Measurements from ENCODE around the gene FER1L5. TPM values are rescaled to one million over a fixed set of nuclear protein-coding genes. Genes with fewer than 3 reads are reported as not detected.

The FER1L5 gene
- total RNA-seq, 2 donors from 2014 or later = 0.59 to 2.3 TPM

DNA sequence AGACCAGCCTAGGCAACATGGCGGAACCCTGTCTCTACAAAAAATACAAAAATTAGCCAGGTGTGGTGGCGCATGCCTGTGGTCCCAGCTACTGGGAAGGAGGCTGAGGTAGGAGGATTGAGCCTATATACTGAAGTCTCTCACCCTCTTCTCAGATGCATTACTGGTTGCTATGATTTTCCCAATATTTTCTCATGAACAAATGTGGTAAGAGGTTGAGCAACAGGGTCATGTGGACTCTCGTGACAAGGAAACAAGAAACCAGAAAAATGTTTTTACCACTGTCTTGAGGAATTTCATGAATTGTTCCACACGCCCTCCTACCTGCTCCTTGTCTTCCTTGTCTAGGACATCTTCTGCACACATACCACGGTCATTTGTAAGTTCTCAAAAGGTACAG, 84.9 kb downstream of the FER1L5 start:
- Histone ChIP-seq H3K36me3 (peaks cover 0 to 10% of the 10 kb centered on the region in 2 donors), H3K4me1 (replicated peaks) (no peaks in the 10 kb centered on the region), H3K9me3 (no peaks in the 10 kb centered on the region), H3K27ac (no peak overlapping the region), H3K4me3 (no peak overlapping the region), H3K27me3 (replicated peaks; ENCODE audit: insufficient read depth) (no peaks in the 10 kb centered on the region)
- TF ChIP-seq, protein P1, sequence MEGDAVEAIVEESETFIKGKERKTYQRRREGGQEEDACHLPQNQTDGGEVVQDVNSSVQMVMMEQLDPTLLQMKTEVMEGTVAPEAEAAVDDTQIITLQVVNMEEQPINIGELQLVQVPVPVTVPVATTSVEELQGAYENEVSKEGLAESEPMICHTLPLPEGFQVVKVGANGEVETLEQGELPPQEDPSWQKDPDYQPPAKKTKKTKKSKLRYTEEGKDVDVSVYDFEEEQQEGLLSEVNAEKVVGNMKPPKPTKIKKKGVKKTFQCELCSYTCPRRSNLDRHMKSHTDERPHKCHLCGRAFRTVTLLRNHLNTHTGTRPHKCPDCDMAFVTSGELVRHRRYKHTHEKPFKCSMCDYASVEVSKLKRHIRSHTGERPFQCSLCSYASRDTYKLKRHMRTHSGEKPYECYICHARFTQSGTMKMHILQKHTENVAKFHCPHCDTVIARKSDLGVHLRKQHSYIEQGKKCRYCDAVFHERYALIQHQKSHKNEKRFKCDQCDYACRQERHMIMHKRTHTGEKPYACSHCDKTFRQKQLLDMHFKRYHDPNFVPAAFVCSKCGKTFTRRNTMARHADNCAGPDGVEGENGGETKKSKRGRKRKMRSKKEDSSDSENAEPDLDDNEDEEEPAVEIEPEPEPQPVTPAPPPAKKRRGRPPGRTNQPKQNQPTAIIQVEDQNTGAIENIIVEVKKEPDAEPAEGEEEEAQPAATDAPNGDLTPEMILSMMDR (IDR thresholded peaks at IDR 0.05) = no peak
- TF ChIP-seq POLR2AphosphoS5 (IDR thresholded peaks at IDR 0.05) = no peak
- TF ChIP-seq POLR2A (IDR thresholded peaks at IDR 0.05) = no peak
- intact Hi-C loops (cut with DNase I) = no loop called here
- no peak for DNase-seq (ENCODE audit: low spot score)
- 94% methylated on average over 5 of the region's 5 CpGs for WGBS

- no peaks in the 10 kb centered on the region for H3K4me1 ChIP-seq (replicated peaks)
- 85% methylated on average over 7 of the region's 7 CpGs for WGBS
- peaks cover 0 to 21% of the 10 kb centered on the region in 2 donors for H3K36me3 ChIP-seq
- H3K9me3 ChIP-seq = no peaks in the 10 kb centered on the region
- H3K27me3 ChIP-seq (replicated peaks; ENCODE audit: insufficient read depth) = no peaks in the 10 kb centered on the region
- intact Hi-C loops (cut with DNase I) = loop anchor here (10.0 kb wide), 1 partner anchor 95 kb away; the partner anchor contains the start of gene KANSL3
- no peak overlapping the region for H3K4me3 ChIP-seq
- TF ChIP-seq POLR2A (IDR thresholded peaks at IDR 0.05) = no peak
- TF ChIP-seq, protein P1 (IDR thresholded peaks at IDR 0.05) = no peak
- no peak for TF ChIP-seq POLR2AphosphoS5 (IDR thresholded peaks at IDR 0.05)
- no peak for DNase-seq (ENCODE audit: low spot score)
- no peak overlapping the region for H3K27ac ChIP-seq
Measured at GRCh38 chr2:96729748-96730147, 87.2 kb downstream of the FER1L5 start.

DNA sequence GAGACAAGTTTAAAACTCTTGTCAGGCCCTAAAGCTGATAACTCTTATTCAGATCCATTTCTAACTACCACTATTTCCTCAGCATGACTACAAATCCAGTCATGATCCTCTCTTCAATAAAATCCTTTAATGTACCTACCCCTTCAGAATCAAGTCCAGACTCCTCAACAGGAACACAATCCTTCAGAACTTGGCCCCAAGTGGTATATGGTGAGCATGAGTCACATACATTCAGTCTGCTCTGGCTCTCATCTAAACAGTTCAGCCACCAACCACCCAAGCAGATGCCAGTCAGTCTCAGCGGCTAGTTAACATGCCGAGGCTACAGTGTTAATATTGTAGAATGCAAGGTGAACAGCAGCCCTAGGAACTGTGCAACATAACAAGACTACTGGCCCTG, 87.6 kb downstream of the FER1L5 start:
- no peaks in the 10 kb centered on the region for H3K27me3 ChIP-seq (replicated peaks; ENCODE audit: insufficient read depth)
- DNase-seq (ENCODE audit: low spot score) = no peak
- peaks cover 0 to 21% of the 10 kb centered on the region in 2 donors for H3K36me3 ChIP-seq
- H3K27ac ChIP-seq = no peak overlapping the region
- H3K9me3 ChIP-seq = no peaks in the 10 kb centered on the region
- 92% methylated on average over 2 of the region's 2 CpGs for WGBS
- H3K4me3 ChIP-seq = no peak overlapping the region
- no peaks in the 10 kb centered on the region for H3K4me1 ChIP-seq (replicated peaks)
- no peak for TF ChIP-seq POLR2AphosphoS5 (IDR thresholded peaks at IDR 0.05)
- intact Hi-C loops (cut with DNase I) = loop anchor here (10.0 kb wide), 1 partner anchor 95 kb away; the partner anchor contains the start of gene KANSL3

- DNase-seq (ENCODE audit: low spot score) = no peak
- H3K27me3 ChIP-seq (replicated peaks; ENCODE audit: insufficient read depth) = no peaks in the 10 kb centered on the region
- H3K9me3 ChIP-seq = no peaks in the 10 kb centered on the region
- H3K4me3 ChIP-seq = no peak overlapping the region
- WGBS = 79% methylated on average over 3 of the region's 3 CpGs
- no peak overlapping the region for H3K27ac ChIP-seq
- intact Hi-C loops (cut with DNase I) = loop anchor here (10.0 kb wide), 1 partner anchor 99 kb away; the partner anchor contains the start of gene KANSL3
- TF ChIP-seq, protein P1 (IDR thresholded peaks at IDR 0.05) = no peak
- TF ChIP-seq POLR2A (IDR thresholded peaks at IDR 0.05) = no peak
- TF ChIP-seq POLR2AphosphoS5 (IDR thresholded peaks at IDR 0.05) = no peak
- peaks cover 6% of the 10 kb centered on the region for H3K4me1 ChIP-seq (replicated peaks)
- H3K36me3 ChIP-seq = peaks cover 0 to 11% of the 10 kb centered on the region in 2 donors
Measured at GRCh38 chr2:96733931-96734330, 91.4 kb downstream of the FER1L5 start.

GRCh38 chr2:96734880-96735583, 92.5 kb downstream of the FER1L5 start:
- TF ChIP-seq POLR2AphosphoS5 (IDR thresholded peaks at IDR 0.05) = peak; percentile 8
- no peak for TF ChIP-seq POLR2A (IDR thresholded peaks at IDR 0.05)
- DNase-seq (ENCODE audit: low spot score) = no peak
- H3K4me1 ChIP-seq (replicated peaks) = peaks cover 6% of the 10 kb centered on the region

More at GRCh38 chr2:96734880-96735583, 92.5 kb downstream of the FER1L5 start:
- WGBS = 56% methylated on average over 8 of the region's 8 CpGs
- H3K4me3 ChIP-seq = no peak overlapping the region
- H3K27me3 ChIP-seq (replicated peaks; ENCODE audit: insufficient read depth) = no peaks in the 10 kb centered on the region
- H3K36me3 ChIP-seq = peaks cover 0 to 11% of the 10 kb centered on the region in 2 donors
- intact Hi-C loops (cut with DNase I) = loop anchor here (5.0 to 10.0 kb wide), 2 partner anchors 68 to 100 kb away; partner anchors contain the start of gene KANSL3
- no peaks in the 10 kb centered on the region for H3K9me3 ChIP-seq
- H3K27ac ChIP-seq = no peak overlapping the region
